Liver (tissue), 9 donors: Measurements from ENCODE around the gene USP26. TPM values are rescaled to one million over a fixed set of nuclear protein-coding genes. Genes with fewer than 3 reads are reported as not detected.

Experiments used
- DNase-seq: peaks from one replicate; pipeline ENCODE4 v3.0.0-alpha.2; 2017; ENCODE audit warnings: low spot score
- H3K27ac ChIP-seq, 2 donors: one replicate each; pipeline ENCODE4 v1.7.0; 2013; ENCODE audit warnings: inconsistent platforms in 2 of 2, low read length in 2 of 2, control low read depth in 1 of 2, low read depth in 1 of 2, mild to moderate bottlenecking in 1 of 2
- H3K27me3 ChIP-seq, 4 donors: one replicate each; pipeline versions ENCODE4 v1.6.1 to v1.7.0; 2013; ENCODE audit warnings: low read length in 3 of 4, inconsistent platforms in 1 of 4, mild to moderate bottlenecking in 1 of 4, moderate library complexity in 1 of 4; ENCODE audit not compliant: control insufficient read depth in 4 of 4, insufficient read depth in 4 of 4
- H3K36me3 ChIP-seq, 4 donors: one replicate each; pipeline versions ENCODE4 v1.6.1 to v1.7.0; 2013; ENCODE audit warnings: low read length in 3 of 4, mild to moderate bottlenecking in 3 of 4, low read depth in 1 of 4, moderate library complexity in 1 of 4; ENCODE audit not compliant: control insufficient read depth in 4 of 4, insufficient read depth in 3 of 4
- H3K4me1 ChIP-seq, 4 donors: one replicate each; pipeline versions ENCODE4 v1.6.1 to v1.7.0; 2013; ENCODE audit warnings: low read length in 3 of 4, mild to moderate bottlenecking in 3 of 4, moderate library complexity in 1 of 4; ENCODE audit not compliant: control insufficient read depth in 4 of 4, insufficient read depth in 4 of 4
- H3K4me3 ChIP-seq, 3 donors: one replicate each; pipeline versions ENCODE4 v1.6.1 to v1.7.0; 2013; ENCODE audit warnings: low read length in 3 of 3, control low read depth in 1 of 3, low read depth in 1 of 3, mild to moderate bottlenecking in 1 of 3
- H3K9ac ChIP-seq, 2 donors: one replicate each; pipeline ENCODE4 v1.7.0; 2013; ENCODE audit warnings: low read length in 2 of 2, mild to moderate bottlenecking in 2 of 2, moderate library complexity in 2 of 2, control low read depth in 1 of 2, low read depth in 1 of 2
- H3K9me3 ChIP-seq, 4 donors: one replicate each; pipeline versions ENCODE4 v1.6.1 to v1.7.0; 2013; ENCODE audit warnings: low read length in 3 of 4; ENCODE audit not compliant: control insufficient read depth in 4 of 4
- ATF3 ChIP-seq: IDR thresholded peaks from 2 replicates; pipeline ENCODE4 v1.6.1; 2016; ENCODE audit warnings: antibody characterized with exemption
- CTCF ChIP-seq: fragments of 150-350 bp; IDR thresholded peaks from 2 replicates; pipeline ENCODE4 v1.5.1; 2017; ENCODE audit warnings: improper control_type of control experiment, low read depth, low read length; ENCODE audit not compliant: missing input control
- FOXA1 ChIP-seq: IDR thresholded peaks from 2 replicates; pipeline ENCODE4 v1.6.1; 2016; ENCODE audit warnings: antibody characterized with exemption
- FOXA2 ChIP-seq: IDR thresholded peaks from 2 replicates; pipeline ENCODE4 v1.6.1; 2016; ENCODE audit warnings: antibody characterized with exemption
- HNF4G ChIP-seq: IDR thresholded peaks from 2 replicates; pipeline ENCODE4 v1.6.1; 2016; ENCODE audit warnings: antibody characterized with exemption
- MAX ChIP-seq: IDR thresholded peaks from 2 replicates; pipeline ENCODE4 v1.6.1; 2016; ENCODE audit warnings: antibody characterized with exemption
- NR2F2 ChIP-seq: IDR thresholded peaks from 2 replicates; pipeline ENCODE4 v1.6.1; 2016; ENCODE audit warnings: antibody characterized with exemption
- RAD21 ChIP-seq, 2 donors: IDR thresholded peaks; 2 replicates each; pipeline ENCODE4 v1.6.1; 2016; ENCODE audit warnings: antibody characterized with exemption in 2 of 2, mild to moderate bottlenecking in 2 of 2
- REST ChIP-seq: IDR thresholded peaks from 2 replicates; pipeline ENCODE4 v1.6.1; 2016; ENCODE audit warnings: antibody characterized with exemption, mild to moderate bottlenecking
- RXRA ChIP-seq, 2 donors: IDR thresholded peaks; 2 replicates each; pipeline ENCODE4 v1.6.1; 2017 to 2018; ENCODE audit warnings: antibody characterized with exemption in 2 of 2, mild to moderate bottlenecking in 1 of 2
- SP1 ChIP-seq: IDR thresholded peaks from 2 replicates; pipeline ENCODE4 v1.6.1; 2018; ENCODE audit warnings: antibody characterized with exemption, mild to moderate bottlenecking
- YY1 ChIP-seq: IDR thresholded peaks from 2 replicates; pipeline ENCODE4 v1.6.1; 2016; ENCODE audit warnings: antibody characterized with exemption, mild to moderate bottlenecking
- ZBTB33 ChIP-seq: IDR thresholded peaks from 2 replicates; pipeline ENCODE4 v1.6.1; 2016; ENCODE audit warnings: antibody characterized with exemption
- WGBS: extraction: QIAGEN DNeasy Blood & Tissue Kit; methylation state at CpG from one replicate; pipeline ENCODE4 v1.1.7; 2013; 5-methylcytosine and 5-hydroxymethylcytosine counted together
- polyA plus RNA-seq, 2 donors: library from polyadenylated mRNA; stranded (reverse) in 1 of 2; unstranded in 1 of 2; fragments of 200-250 nt in 1 of 2; fragments of >200 nt in 1 of 2; fragmentation: Nextera tagmentation in 1 of 2; extraction: Ambion mirVana in 1 of 2; gene quantifications; one replicate each; pipeline versions ENCODE4 v1.2.1 to v1.2.3, GENCODE V29; 2013 to 2015
- total RNA-seq, 2 donors: library from RNA; depleted of rRNA; stranded (reverse); fragments of >200 nt; gene quantifications; one replicate each; pipeline ENCODE4 v1.2.3, GENCODE V29; 2014
- donor health status: healthy.
- donor health status: healthy.
- donor health status: healthy.
- donor health status: healthy.
- donor health status: healthy.

USP26 gene
- total and polyA plus RNA-seq, 4 donors: not detected

GRCh38 chrX:133005616-133006015, 91.3 kb downstream of the USP26 start:
- Histone ChIP-seq H3K27me3 (peaks cover 0 to 5% (median 0%) of the 10 kb centered on the region in 4 donors), H3K9me3 (peaks cover 0 to 3% (median 0%) of the 10 kb centered on the region in 4 donors), H3K4me3 (no peak overlapping the region), H3K36me3 (no peaks in the 10 kb centered on the region), H3K4me1 (no peaks in the 10 kb centered on the region), H3K27ac (no peak overlapping the region), H3K9ac (no peak overlapping the region)
- DNase-seq: no peak
- 81% methylated on average over 1 of the region's 1 CpG for WGBS
- TF ChIP-seq FOXA2: no peak
- TF ChIP-seq RXRA (IDR thresholded peaks at IDR 0.05): no peak
- TF ChIP-seq NR2F2: no peak
- TF ChIP-seq HNF4G: no peak
- TF ChIP-seq REST: no peak
- TF ChIP-seq YY1: no peak
- no peak for TF ChIP-seq CTCF
- no peak for TF ChIP-seq SP1
- no peak for TF ChIP-seq ZBTB33
- no peak for TF ChIP-seq MAX
- TF ChIP-seq FOXA1: no peak
- no peak for TF ChIP-seq RAD21 (IDR thresholded peaks at IDR 0.05)

- no peaks in the 10 kb centered on the region for H3K36me3 ChIP-seq
- no peak overlapping the region for H3K9ac ChIP-seq
- peaks cover 0 to 5% (median 0%) of the 10 kb centered on the region in 4 donors for H3K27me3 ChIP-seq
- TF ChIP-seq ATF3 (no peak), CTCF (peak; percentile 31), RAD21 (IDR thresholded peaks at IDR 0.05) (peak; percentile 43 to 74)
- H3K9me3 ChIP-seq: peaks cover 0 to 3% (median 0%) of the 10 kb centered on the region in 4 donors
- DNase-seq: no peak
- H3K27ac ChIP-seq: no peak overlapping the region
- no peak overlapping the region for H3K4me3 ChIP-seq
- 25% methylated on average over 2 of the region's 2 CpGs for WGBS
- H3K4me1 ChIP-seq: no peaks in the 10 kb centered on the region
Observed at GRCh38 chrX:133005042-133005441, 91.9 kb downstream of the USP26 start.
